ENCODE measurements around the gene CKAP4.

Gene CKAP4

GRCh38 chr12:106274575-106275121 is 26.8 kb upstream of the CKAP4 start:
- DNase-seq, result no peak

- DNase-seq, result no peak
Observed at GRCh38 chr12:106274012-106274411, 26.2 kb upstream of the CKAP4 start.

DNA sequence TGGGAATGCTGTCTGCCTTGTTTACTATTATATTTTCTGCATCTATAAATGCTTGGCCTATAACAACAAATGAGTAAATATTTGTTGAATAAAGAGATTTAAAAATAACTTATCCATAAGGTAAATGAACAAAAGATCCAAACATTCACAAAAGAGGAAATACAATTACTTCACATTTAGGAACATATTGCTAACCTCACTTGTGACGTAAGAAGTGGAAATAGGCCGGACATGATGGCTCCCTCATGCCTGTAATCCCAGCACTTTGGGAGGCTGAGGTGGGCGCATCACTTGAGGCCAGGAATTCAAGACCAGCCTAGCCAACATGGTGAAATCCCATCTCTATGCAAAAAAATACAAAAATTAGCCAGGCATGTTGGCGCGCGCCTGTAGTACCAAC is 25.7 kb upstream of the CKAP4 start:
- no peak for DNase-seq

DNA sequence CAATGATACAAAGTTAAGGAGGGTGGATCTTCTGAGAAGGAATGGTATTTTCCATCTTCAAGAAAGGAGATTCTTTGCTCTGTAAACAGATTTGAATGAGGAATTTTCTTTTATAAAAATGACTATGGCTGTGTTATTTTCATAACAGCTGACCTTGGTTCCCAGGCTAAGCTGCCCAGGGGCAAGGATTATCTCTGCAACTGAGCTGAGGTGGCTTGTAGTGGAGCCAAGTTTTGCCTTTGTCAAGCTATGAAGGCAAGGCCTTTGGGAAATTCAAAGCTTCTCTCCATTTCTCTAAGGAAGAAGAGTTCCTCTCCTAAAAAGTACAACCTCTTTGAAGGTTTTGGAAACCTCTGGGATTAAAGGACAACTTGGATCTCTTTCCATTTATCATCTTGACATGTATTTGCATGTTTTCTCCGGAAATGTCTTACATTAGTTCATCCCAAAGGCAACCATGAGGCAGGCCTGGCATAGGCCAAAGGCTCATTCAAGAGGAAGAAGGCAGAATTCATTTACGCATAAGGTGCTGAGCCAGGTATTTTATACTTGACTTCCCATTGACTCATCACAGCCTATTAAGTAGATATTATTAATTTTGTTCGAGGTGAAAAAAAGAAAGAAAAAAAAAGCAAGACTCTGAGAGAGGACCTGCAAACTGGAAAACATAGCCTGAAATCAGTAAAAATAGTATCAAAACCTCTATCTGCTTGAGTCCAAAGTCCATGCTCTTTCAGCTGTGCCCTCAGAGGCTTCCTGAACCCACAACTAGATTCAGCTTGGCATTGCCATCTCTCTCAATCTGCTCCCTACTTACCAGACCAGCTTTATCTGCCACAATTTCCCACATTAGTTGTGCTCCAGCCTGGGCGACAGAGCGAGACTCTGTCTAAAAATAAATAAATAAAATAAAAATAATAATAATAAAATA is 24.0 kb upstream of the CKAP4 start:
- no peak for DNase-seq

GRCh38 chr12:106269150-106269771 is 21.4 kb upstream of the CKAP4 start:
- no peak for DNase-seq

- DNase-seq, result no peak
Observed at GRCh38 chr12:106267535-106267934, 19.7 kb upstream of the CKAP4 start.

GRCh38 chr12:106265116-106265515 is 17.3 kb upstream of the CKAP4 start:
- DNase-seq, result no peak

GRCh38 chr12:106258935-106259334 is 11.1 kb upstream of the CKAP4 start:
- DNase-seq, result no peak

DNA sequence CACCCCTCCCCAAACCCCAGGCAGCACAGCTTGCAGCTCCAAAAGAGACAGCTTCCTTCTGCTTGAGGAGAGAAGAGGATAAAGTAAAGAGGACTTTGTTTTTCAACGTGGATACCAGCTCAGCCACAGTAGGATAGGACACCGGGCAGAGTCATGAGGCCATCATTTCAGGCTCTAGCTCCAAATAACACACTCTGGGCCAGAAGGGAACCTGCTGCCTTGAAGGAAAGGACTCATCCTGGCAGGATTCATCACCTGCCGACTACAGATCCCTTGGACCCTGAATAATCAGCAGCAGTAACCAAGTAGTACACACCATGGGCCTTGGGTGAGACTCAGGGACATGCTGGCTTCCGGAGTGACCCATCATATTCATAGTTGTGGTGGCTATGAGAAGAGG is 10.4 kb upstream of the CKAP4 start:
- DNase-seq, result no peak

- DNase-seq, result no peak
Observed at GRCh38 chr12:106256524-106256923, 8.7 kb upstream of the CKAP4 start.

DNA sequence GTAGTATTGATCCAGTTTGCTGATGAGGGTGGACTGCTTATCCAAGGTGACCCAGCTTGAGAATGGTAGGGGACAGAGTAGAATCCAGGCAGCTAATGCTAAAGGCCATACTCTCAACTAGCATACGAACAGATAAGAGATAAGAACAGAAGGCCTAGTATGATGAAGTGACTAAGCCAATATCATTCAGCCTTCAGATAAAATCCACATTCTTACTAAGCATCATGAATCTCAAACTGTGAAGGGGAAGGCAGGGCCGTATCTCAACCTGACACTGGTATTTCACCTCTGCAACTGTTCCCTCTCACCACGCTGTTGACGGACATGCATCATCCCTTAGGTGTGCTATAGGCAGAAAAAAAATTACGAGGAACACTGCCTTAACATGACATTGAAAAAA is 8.1 kb upstream of the CKAP4 start:
- no peak for DNase-seq

DNA sequence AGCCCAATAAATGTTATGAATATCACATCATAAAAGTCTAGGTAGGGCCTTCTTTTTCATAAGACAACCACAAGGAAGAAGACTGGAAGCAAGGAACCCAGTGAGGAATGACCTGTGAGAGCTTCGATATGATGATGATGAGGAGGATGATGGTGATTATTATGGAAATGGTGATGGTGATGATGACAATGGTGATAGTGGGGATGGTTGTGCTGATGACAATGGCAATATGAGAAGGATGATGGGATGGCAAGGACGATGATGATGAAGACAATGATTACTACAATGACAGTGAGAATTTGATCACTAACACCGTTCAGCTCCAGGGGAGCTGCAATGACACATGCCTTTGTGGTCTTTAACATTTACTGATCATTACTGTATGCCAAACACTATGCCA is 7.7 kb upstream of the CKAP4 start:
- no peak for DNase-seq

GRCh38 chr12:106254724-106255123 is 6.9 kb upstream of the CKAP4 start:
- DNase-seq, result no peak

DNA sequence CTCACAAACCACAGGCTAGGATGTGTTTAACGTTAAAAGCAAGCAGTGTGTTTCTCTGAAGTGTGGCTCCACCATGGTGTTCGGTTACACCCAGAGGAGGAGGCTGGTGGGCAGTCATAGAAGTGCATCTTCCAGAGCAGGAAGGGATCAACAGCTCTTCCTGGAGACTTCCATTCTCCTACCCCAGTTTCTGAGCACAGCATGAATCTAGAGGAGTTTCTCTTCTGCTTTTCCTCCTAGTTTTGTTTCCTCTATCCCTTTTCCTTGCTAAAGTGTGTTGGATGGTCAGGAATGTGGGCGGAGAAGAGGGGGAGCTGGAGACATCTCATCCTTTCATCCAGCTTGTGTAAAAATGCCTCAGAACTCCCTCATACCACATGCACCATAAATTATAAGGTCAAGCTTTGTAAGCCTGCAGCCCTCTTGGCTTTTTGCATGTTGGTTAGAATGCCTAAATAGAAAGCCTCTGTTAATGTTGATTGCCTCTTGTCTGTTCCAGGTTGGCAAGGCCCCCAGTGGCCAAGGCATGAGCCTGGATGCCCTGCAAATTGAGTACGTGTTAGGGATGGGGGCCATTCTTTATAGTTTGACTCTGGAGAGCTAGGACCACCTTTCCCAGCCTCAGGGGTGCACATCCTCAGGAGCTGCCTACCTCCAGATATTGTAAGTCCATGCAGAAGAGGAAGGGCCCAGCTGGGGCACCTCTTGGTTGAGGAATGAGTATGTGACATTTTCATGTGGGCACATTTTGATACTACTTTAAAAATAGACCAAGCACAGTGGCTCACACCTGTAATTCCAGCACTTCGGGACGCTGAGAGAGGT is 4.0 kb upstream of the CKAP4 start:
- DNase-seq, result no peak

DNA sequence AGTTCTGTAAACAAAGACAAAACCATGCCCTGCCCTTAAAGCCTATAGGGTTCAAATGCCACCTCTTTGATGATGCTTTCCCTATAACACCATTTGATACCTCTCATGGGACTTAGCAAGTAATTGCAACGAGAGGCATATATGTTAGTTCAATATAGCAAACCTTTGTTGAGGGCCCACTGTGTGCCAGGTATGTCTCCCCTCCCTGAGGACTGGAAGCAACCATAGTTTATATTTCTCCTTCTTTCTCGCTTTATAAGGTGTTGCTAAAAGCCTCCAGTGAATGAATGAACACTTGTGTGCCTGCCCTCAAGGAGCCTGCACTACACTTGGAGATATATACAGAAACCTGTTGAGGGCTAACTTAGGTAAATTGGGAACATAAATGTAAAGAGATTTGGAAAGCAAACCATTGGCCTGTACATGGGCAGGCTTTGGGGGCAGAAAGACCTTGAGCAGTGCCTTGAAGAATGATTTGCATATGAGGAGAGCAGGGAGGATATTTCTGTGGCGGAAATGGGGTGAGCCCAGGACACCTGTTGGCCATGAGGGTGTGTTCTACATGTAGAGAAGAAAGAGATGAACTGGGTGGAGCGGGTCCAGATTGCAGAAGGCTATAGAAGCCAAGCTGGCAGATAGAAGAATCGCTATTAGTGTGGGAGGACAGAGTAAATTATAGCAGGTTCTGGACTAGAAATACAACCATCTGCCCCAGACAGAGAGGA is 1.8 kb upstream of the CKAP4 start:
- DNase-seq, result no peak

DNA sequence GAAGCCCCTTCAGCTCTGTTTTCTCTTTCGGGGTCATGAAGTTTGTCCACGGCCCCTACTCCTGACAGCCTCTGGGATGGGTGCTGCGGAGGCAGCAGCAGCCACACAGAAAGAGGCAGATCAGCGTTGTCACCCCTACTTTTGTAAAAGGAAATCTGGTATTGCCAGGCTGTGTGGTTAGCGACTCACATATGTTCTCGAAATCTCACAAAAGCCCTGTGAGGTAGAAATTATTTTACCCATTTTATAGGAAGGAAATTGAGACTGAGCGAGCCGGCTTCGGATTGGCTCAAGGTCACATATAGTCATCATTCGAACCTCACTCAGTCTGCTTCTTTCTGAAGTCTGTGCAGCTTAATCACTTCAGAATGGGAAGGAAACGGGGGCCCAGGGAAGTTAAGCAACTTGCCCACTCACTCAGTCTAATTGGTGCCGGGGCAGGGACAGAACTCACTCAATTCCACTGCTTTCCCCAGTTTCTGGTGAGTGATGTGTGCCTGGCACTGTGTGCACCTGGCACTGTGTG is 1.1 kb upstream of the CKAP4 start:
- no peak for DNase-seq

DNA sequence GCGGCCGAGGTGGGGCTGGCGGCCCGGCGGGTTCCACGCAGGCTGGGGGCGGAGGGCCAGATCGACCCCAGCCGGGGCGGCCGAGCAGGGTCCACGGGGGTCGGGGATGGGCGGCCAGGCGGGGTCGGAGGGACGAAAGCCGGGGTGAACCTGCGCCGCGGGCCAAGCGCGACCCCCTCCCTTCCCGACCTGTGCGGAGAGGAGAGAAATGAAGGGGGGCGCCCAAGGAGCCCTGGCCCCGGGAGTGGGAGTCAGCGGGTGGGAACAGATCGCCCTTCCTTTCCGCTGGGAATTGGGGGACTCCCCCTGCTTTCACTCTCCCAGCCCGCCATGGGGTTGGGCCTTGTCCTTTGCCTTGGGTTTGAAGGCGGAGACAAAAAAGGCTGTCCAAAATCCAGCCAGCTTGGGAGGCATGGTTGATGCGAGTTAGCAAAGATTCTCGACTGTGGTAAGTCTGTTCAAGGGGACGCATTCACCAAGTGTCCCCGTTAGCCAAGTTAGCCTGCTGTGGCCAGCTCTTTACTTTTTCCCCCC is 559 bp upstream of the CKAP4 start:
- DNase-seq, result peak; percentile 78

- peak; percentile 74 for DNase-seq
Observed at GRCh38 chr12:106246891-106247673, 738 bp downstream of the CKAP4 start.

GRCh38 chr12:106245767-106246166 is 2.1 kb downstream of the CKAP4 start:
- peak; percentile 44 for DNase-seq

- DNase-seq, result no peak
Observed at GRCh38 chr12:106243620-106244019, 4.2 kb downstream of the CKAP4 start.

DNA sequence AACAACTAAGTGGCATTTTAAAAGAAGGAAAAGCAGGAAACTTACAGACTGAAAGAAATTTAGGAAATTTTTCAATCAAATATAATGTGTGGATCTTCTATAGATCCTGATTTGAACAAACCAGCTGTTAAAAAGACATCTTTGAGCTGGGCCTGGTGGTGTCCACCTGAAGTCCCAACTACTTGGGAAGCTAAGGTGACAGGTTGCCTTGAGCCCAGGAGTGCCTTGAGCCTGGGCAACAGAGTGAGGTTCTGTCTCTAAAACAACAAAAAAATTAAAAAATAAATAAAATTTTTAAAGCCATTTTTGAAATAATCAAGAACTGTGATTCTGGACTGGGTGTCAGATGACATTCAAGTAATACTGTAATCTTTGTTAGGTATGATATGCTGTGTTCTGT is 7.0 kb downstream of the CKAP4 start:
- no peak for DNase-seq

Measured in 8988T (cell line).